K562 (cell line): ENCODE results near the gene TTC39C. TPM values are rescaled to one million over a fixed set of nuclear protein-coding genes. Genes with fewer than 3 reads are reported as not detected.

Source experiments
- ATAC-seq: fragments of 200-7000 bp; cut with Tn5 transposase; 3 replicates; pipeline ENCODE4 v1.9.1; 2020; ENCODE audit warnings: moderate library complexity
- BruUV-seq: library from RNA; stranded (reverse); fragments of 400-500 nt; replicated peaks from 2 replicates; lab custom pipeline; 2021; lab: Mats Ljungman, UMichigan
- CTCF ChIA-PET: fragments of 300-600 bp; formaldehyde crosslinking; extraction: SDS; loops from one replicate; lab custom pipeline; 2021; ENCODE audit warnings: low intra/inter-chr PET ratio; lab: Yijun Ruan, JAX
- POLR2A ChIA-PET: fragments of 300-600, 350-650 bp; sonication (Branson Sonifier 250); formaldehyde crosslinking; extraction: SDS; loops from one replicate; lab custom pipeline; 2021; ENCODE audit warnings: antibody characterized with exemption, inconsistent platforms; lab: Yijun Ruan, JAX
- DNase-seq, 4 experiments: peaks; one replicate each; pipeline versions ENCODE4 v3.0.0 to v3.0.0-alpha.2; 2011 to 2018; ENCODE audit warnings: low spot score in 3 of 4, mixed read lengths in 3 of 4; ENCODE audit errors: extremely low read depth in 1 of 4
- FAIRE-seq: peaks from 2 replicates; lab custom pipeline; 2011; peaks lifted over from hg19 to GRCh38; lab: Jason Lieb, UNC
- H2AFZ ChIP-seq: 2 replicates; pipeline ENCODE4 v1.6.0; 2011; ENCODE audit warnings: low read depth, low read length, control low read depth, inconsistent platforms
- H3K27ac ChIP-seq: fragments of 200-600 bp; 3 replicates; pipeline ENCODE4 v1.8.0; 2011; ENCODE audit warnings: low read depth, mild to moderate bottlenecking, control low read depth, inconsistent platforms, low read length, moderate library complexity, mixed read lengths; ENCODE audit errors: extremely low read depth
- H3K27me3 ChIP-seq, 2 experiments: fragments of 300-600 bp in 1 of 2; 2 replicates in 1 of 2; 3 replicates in 1 of 2; pipeline versions ENCODE4 v1.6.0 to v1.8.0; 2011; ENCODE audit warnings: inconsistent platforms in 2 of 2, low read length in 2 of 2, mild to moderate bottlenecking in 1 of 2, mixed read lengths in 1 of 2, moderate library complexity in 1 of 2; ENCODE audit not compliant: control insufficient read depth in 2 of 2, insufficient read depth in 2 of 2
- H3K36me3 ChIP-seq: fragments of 300-600 bp; 3 replicates; pipeline ENCODE4 v1.8.0; 2011; ENCODE audit warnings: mild to moderate bottlenecking, low read length, inconsistent platforms; ENCODE audit not compliant: control insufficient read depth, insufficient read depth
- H3K4me1 ChIP-seq, 2 experiments: fragments of 200-600 bp in 1 of 2; replicated peaks in 1 of 2; 2 replicates in 1 of 2; 3 replicates in 1 of 2; pipeline versions ENCODE4 v1.5.1 to v1.8.0; 2011; ENCODE audit warnings: inconsistent platforms in 2 of 2, low read length in 2 of 2, mild to moderate bottlenecking in 1 of 2, mixed read lengths in 1 of 2, moderate library complexity in 1 of 2; ENCODE audit not compliant: control insufficient read depth in 2 of 2, insufficient read depth in 2 of 2
- H3K4me2 ChIP-seq: 2 replicates; pipeline ENCODE4 v1.6.1; 2011; ENCODE audit warnings: low read length, control low read depth, inconsistent platforms, mixed read lengths; ENCODE audit not compliant: insufficient read depth
- H3K4me3 ChIP-seq: fragments of 200-600 bp; sonication (generic), shearing (Covaris generic); 2 replicates; pipeline ENCODE4 v1.5.1; 2016; ENCODE audit warnings: control low read depth, inconsistent platforms
- H3K79me2 ChIP-seq: fragments of 200-600 bp; 3 replicates; pipeline ENCODE4 v1.8.0; 2011; ENCODE audit warnings: low read length, inconsistent platforms; ENCODE audit not compliant: control insufficient read depth, insufficient read depth
- H3K9ac ChIP-seq, 2 experiments: 2 replicates each; pipeline versions ENCODE4 v1.6.0 to v1.6.1; 2011; ENCODE audit warnings: low read depth in 2 of 2, low read length in 2 of 2, control low read depth in 1 of 2, inconsistent platforms in 1 of 2, mild to moderate bottlenecking in 1 of 2, mixed read lengths in 1 of 2; ENCODE audit not compliant: insufficient read depth in 1 of 2
- H3K9me1 ChIP-seq: one replicate; pipeline ENCODE4 v1.6.0; 2011; ENCODE audit warnings: inconsistent platforms, mild to moderate bottlenecking, low read length, moderate library complexity; ENCODE audit not compliant: control insufficient read depth, insufficient read depth
- H3K9me3 ChIP-seq: replicated peaks from 2 replicates; pipeline ENCODE4 v1.5.1; 2011; ENCODE audit warnings: low read depth, low read length, inconsistent platforms; ENCODE audit not compliant: control insufficient read depth, insufficient read depth
- H4K20me1 ChIP-seq: replicated peaks from 2 replicates; pipeline ENCODE4 v1.6.1; 2011; ENCODE audit warnings: low read length, inconsistent platforms, mixed read lengths; ENCODE audit not compliant: control insufficient read depth, insufficient read depth
- ETS1 ChIP-seq: conservative IDR thresholded peaks from 2 replicates; pipeline ENCODE4 v1.6.1; 2011; ENCODE audit warnings: low read depth, mild to moderate bottlenecking, low read length; ENCODE audit not compliant: control insufficient read depth
- PURB ChIP-seq: sonication (generic); formaldehyde crosslinking; IDR thresholded peaks from 2 replicates; pipeline ENCODE4 v1.9.0; 2021; ENCODE audit warnings: low read depth, mild to moderate bottlenecking, missing genetic modification reagents
- RBBP5 ChIP-seq: fragments of 200-600 bp; sonication (generic); IDR thresholded peaks from 2 replicates; pipeline ENCODE4 v1.6.1; 2012; ENCODE audit warnings: borderline replicate concordance, mild to moderate bottlenecking, low read length, control low read depth, inconsistent platforms; ENCODE audit not compliant: insufficient read depth, poor library complexity, severe bottlenecking
- SETDB1 ChIP-seq: IDR thresholded peaks from one replicate; pipeline ENCODE4 v1.6.1; 2012; ENCODE audit warnings: low read length, control low read depth, inconsistent platforms
- ZNF212 ChIP-seq: fragments of 450-650 bp; formaldehyde crosslinking; IDR thresholded peaks from 2 replicates; pipeline ENCODE4 v1.4.0; 2020; ENCODE audit warnings: mild to moderate bottlenecking
- ZNF280A ChIP-seq: fragments of 450-650 bp; IDR thresholded peaks from 2 replicates; pipeline ENCODE4 v1.6.1; 2018; ENCODE audit warnings: mild to moderate bottlenecking, low read depth; ENCODE audit not compliant: partially characterized antibody
- WGBS: fragments of 100-300 bp; shearing (Covaris generic); methylation state at CpG from one replicate; pipeline ENCODE4 v1.1.6; 2016; ENCODE audit warnings: low coverage, mixed read lengths; ENCODE audit not compliant: insufficient coverage; ENCODE audit errors: missing lambda C conversion rate; 5-methylcytosine and 5-hydroxymethylcytosine counted together
- in situ Hi-C: fragments of 300-500 bp; cut with MboI; formaldehyde crosslinking; loops from 4 replicates; pipeline ENCODE4 v1.15.0; 2018; ENCODE audit warnings: inconsistent platforms, mixed read lengths
- intact Hi-C: fragments of 100-400 bp; cut with micrococcal nuclease; formaldehyde crosslinking; loops from 2 replicates; pipeline ENCODE4 v1.14.2; 2022
- polyA plus RNA-seq, 8 experiments: library from polyadenylated mRNA; depleted of rRNA in 4 of 8; stranded (reverse) in 5 of 8; unstranded in 3 of 8; fragments of >200 nt; fragmentation: Nextera tagmentation in 2 of 8; fragmentation: Illumina TruSeq in 1 of 8; extraction: Ambion mirVana in 2 of 8; extraction: Trizol in 1 of 8; gene quantifications; 2 replicates each; pipeline versions ENCODE4 v1.2.1 to v1.2.3, GENCODE V29; 2011 to 2014; ENCODE audit warnings: inconsistent platforms in 1 of 8, missing spikeins in 1 of 8
- total RNA-seq, 7 experiments: library from RNA; depleted of rRNA in 6 of 7; stranded (reverse); fragments of >200 nt in 6 of 7; fragmentation: Illumina TruSeq in 2 of 7; extraction: Trizol in 2 of 7; gene quantifications; 2 replicates each; pipeline versions ENCODE4 v1.2.1 to v1.2.3, GENCODE V29; 2011 to 2021; ENCODE audit warnings: low replicate concordance in 1 of 7

The TTC39C gene
- total and polyA plus RNA-seq, 9 of the 15 experiments (the other 6 are each of a cell fraction or from before 2014, with no cell fraction given): 0.01 to 0.58 (median 0.18) TPM; not detected in 5

GRCh38 chr18:24000613-24001490, 13.7 kb upstream of the TTC39C start (continued):
- TF ChIP-seq ETS1 (no peak), ZNF212 (CRISPR knock-in tag) (no peak), RBBP5 (no peak)
- TF ChIP-seq, all 486 proteins: peak for 0

- no peak for TF ChIP-seq SETDB1
- TF ChIP-seq ZNF280A: no peak
- TF ChIP-seq PURB (CRISPR knock-in tag): no peak
- TF ChIP-seq, all 486 proteins: peak for 0
- Histone ChIP-seq H3K4me3 (no peak overlapping the region), H3K36me3 (no peaks in the 10 kb centered on the region), H3K27ac (no peak overlapping the region), H3K9me1 (no peaks in the 10 kb centered on the region), H3K9ac (no peak overlapping the region), H3K4me2 (no peak overlapping the region), H2AFZ (no peak overlapping the region), H3K4me1 (no peaks in the 10 kb centered on the region), H3K9me3 (no peaks in the 10 kb centered on the region), H3K27me3 (no peaks in the 10 kb centered on the region), H3K79me2 (no peaks in the 10 kb centered on the region), H4K20me1 (no peaks in the 10 kb centered on the region)
- FAIRE-seq: no peak
- in situ Hi-C loops: no loop called here
- ChIA-PET POLR2A (no interaction called here), CTCF (no interaction called here)
- no peak for ATAC-seq
- no TSS peak for BruUV-seq
- DNase-seq: no peak
- 0% methylated on average over 3 of the region's 3 CpGs for WGBS
- intact Hi-C loops: no loop called here
Observed at GRCh38 chr18:24002479-24002878, 12.1 kb upstream of the TTC39C start.
